ENCODE data around the gene SMIM41.
A peak's percentile ranks its signal among the peaks of the same experiment; 100 is the strongest.

Gene SMIM41

DNA sequence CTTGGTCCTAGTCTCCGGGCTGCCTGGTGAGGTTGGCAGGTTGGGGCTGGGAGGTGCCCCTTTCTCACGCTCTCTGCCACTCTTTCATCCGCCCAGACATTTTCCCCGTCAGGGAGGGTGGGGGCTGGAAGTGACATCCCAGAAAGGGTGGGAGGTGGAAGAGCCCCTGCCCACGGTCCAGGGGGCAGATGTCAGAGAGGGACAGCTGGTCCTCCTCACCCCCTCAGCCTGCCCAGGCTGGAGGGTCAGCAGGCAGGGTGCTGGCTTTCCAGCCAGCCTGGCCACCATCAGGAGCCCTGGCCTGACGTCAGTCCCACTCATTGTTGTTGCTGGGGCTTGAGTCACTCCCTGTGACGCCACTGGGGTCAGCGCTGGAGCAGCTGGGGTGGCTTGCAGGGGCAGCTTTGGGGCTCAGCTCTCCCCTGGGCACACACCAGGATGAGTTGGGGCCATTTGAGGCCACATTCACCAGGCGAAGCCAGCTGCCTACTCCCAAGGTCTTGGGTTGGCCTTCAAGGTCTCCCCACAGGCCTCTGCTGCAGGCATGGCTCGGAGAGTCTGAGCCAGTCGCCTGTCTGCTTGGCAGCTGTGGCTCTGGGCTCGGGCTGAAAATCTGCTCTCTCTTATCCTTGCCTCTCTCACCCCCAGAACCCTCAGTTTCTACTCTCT lies 15.4 kb upstream of the SMIM41 start:
- peak; percentile 55 to 72 for DNase-seq

- DNase-seq = peak in 1 of 2 experiments; percentile 65
Observed at GRCh38 chr12:52066346-52067080, 13.0 kb upstream of the SMIM41 start.

DNA sequence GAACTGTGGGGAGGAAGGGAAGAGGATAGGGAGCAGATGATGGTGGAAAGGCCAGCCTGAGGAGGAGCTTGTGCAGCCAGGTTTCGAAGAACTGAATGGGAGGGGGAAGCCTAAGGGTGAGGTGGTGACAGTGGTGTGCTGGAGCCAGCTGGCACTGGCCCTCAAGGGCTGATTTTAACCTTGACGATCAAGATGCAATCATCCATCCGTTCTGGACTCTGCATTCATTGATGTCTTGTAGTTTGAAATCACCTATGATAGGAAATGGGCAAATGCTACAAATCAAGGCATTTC lies 12.5 kb upstream of the SMIM41 start:
- no peak for DNase-seq

DNA sequence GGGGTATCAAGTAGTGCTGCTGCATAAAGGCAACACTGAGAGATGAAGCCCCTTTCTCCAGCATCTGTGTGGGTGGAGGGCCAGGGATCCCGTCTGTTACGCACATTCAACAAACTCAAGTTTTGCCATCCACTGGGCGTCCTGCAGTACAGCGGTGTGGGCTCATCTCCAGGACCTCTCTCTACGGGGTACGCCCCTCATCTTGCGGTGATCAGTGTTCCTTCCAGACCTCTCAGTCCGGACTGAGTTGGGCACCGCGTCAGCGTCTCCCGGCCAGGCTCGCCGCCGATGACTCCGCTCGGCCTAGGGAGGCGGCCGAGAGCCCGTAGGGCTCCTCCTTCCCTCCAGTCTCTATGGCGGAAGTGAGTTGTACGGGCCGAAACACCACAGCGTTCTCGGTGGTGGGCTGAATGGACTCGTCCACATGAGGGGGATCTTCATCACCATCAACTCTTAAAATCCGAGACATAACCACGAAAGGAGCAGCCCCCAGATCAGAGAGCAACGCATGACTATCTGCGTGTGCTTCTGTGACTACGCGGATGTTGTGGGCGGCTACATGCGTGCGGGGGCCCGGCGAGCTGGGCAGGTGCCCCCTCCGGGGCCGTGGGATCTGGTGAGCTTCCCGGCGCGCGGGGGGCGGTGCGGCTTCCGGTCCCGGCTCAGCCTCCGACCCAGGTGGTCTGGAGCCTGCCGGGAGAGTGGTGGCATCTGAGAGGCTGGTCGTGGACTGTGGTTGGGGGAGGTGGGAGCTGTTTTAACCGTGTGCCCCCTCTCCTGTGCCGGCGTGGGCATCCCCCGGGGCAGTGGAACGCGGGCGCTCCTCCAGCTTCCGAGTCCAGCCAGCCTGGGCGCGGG lies 9.9 kb upstream of the SMIM41 start, which contains the start of gene ATG101:
Gene ATG101 (plus strand): TSS at position 652 of the 858 bp plus-strand sequence. CDS start 3,673 bp downstream, outside the sequence.
- peak; percentile 91 to 94 for DNase-seq

GRCh38 chr12:52070185-52070925 lies 9.1 kb upstream of the SMIM41 start:
- DNase-seq = no peak

DNA sequence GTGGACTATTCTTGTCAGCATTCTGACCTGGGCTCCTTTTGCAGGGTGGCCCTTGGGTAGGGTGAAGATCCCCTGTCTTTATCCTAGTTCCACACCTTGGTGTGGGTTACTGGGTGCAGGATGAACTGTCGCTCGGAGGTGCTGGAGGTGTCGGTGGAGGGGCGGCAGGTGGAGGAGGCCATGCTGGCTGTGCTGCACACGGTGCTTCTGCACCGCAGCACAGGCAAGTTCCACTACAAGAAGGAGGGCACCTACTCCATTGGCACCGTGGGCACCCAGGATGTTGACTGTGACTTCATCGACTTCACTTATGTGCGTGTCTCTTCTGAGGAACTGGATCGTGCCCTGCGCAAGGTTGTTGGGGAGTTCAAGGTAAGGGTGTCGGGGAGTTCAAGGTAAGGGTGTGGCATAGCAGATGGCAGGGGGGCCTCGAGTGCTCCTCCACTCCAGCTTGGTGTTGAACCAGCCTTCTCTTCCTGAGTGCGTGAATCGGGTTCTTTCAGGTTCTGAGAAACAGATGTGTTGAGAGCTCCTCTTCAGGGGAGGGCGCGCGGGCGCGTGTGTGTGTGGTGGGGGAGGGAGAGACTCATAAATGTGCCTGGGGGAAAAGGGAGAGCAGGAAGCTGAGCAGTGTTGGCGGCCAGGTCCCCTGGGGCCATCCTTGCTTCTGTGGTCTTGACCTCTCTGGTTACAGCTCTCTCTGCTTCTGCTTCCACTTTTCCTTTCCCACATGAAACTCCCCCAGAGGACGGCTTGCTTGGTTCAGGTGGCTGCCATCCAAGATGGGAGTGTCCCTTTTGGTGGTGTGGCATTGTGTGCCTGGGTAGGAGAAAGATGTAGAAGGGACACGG lies 5.7 kb upstream of the SMIM41 start:
- no peak for DNase-seq

GRCh38 chr12:52074971-52075724 lies 4.4 kb upstream of the SMIM41 start:
- DNase-seq = peak; percentile 49 to 72

DNA sequence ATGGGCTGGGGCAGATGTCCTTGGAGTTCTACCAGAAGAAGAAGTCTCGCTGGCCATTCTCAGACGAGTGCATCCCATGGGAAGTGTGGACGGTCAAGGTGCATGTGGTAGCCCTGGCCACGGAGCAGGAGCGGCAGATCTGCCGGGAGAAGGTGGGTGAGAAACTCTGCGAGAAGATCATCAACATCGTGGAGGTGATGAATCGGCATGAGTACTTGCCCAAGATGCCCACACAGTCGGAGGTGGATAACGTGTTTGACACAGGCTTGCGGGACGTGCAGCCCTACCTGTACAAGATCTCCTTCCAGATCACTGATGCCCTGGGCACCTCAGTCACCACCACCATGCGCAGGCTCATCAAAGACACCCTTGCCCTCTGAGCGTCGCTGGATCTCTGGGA lies 2.7 kb upstream of the SMIM41 start:
- DNase-seq = no peak

DNA sequence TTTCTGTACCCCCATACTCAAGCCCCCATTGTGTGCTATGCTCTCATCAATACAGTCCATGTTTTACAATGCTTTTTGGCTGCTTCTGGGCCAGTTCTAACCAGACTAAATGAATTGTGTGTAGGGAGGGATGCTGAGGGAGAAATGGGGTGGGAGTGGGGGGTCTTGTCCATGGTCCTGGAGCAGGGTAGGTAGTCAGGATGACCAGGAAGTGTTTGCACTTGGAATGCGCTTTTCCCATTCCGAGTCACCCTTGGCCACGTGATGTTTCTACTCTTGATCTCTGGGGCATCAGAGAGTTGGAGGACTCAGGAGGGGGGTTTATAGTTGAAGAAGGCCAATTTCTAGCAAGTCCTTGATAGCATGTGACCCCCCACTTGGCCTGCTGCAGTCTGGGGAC lies 1.2 kb upstream of the SMIM41 start:
- no peak for DNase-seq

- DNase-seq = no peak
Observed at GRCh38 chr12:52080403-52081251, 1.1 kb downstream of the SMIM41 start.

GRCh38 chr12:52081263-52081733 lies 1.8 kb downstream of the SMIM41 start:
- peak; percentile 89 for DNase-seq

- no peak for DNase-seq
Observed at GRCh38 chr12:52082026-52082668, 2.6 kb downstream of the SMIM41 start.

GRCh38 chr12:52082669-52082987 lies 3.1 kb downstream of the SMIM41 start:
- no peak for DNase-seq

- peak; percentile 56 to 70 for DNase-seq
Observed at GRCh38 chr12:52082988-52083637, 3.6 kb downstream of the SMIM41 start.

DNA sequence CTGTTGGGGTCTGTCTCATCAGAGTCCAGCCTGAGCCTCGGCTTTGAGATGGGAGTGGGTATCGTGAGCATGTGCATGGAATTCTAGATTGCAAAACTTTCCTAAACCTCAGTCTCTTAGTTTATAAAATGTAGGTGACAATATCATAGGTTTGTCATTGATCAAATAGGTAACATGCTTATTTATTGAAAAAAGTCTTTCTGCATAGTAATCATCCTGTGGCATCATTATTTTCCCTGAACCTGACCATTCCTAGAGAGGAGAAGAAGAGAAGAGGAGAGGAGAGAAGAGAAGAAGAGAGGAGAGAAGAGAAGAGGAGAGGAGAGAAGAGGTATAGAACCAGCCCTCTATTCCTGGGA lies 4.1 kb downstream of the SMIM41 start:
- DNase-seq = no peak

DNA sequence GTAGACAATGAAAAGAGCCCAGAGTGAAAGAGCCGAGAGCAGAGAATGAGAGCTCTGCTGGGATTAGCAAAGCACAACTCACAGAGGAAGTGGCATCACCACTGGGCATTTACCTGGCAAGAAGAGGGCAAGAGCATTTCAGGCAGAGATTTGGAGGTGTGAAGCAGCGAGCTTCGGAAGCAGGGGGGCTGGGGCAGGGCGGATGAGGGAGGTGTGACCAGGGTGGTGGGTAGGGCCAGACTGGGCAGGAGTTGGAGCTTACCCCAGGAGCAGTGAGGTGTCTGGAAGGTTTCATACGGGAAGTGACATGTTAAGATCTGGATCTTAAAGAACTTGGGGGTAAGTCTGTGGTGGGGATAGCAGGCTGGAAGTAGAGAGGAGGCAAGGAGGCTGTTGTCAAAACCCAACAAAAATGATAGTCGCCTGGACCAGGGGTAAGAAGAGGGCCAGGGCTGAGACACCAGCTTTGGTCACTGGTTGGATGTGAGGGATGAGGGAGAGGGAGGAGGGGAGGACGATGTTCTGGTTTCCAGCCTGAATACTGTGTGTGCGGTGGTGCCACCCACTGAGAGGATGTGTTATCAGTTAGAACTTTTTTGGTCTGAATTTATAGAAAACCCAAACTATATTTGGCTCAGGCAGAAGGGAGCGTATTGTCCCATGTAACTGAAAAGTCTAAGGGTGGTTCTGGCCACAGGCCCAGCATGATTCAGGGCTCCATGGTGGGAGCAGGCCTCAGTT lies 5.2 kb downstream of the SMIM41 start:
- no peak for DNase-seq

GRCh38 chr12:52085682-52086180 lies 6.2 kb downstream of the SMIM41 start:
- no peak for DNase-seq

- DNase-seq = peak in 1 of 2 experiments; percentile 15
Observed at GRCh38 chr12:52086366-52086765, 6.9 kb downstream of the SMIM41 start.
